Measurements from ENCODE around the gene PLXNC1.

PLXNC1 gene

GRCh38 chr12:94265539-94265938 is 117.2 kb downstream of the PLXNC1 start:
- no peak for DNase-seq (ENCODE audit: low spot score)

- DNase-seq (ENCODE audit: low spot score) = no peak
These were observed 117.8 kb downstream of the PLXNC1 start for GRCh38 chr12:94265966-94266745.

DNA sequence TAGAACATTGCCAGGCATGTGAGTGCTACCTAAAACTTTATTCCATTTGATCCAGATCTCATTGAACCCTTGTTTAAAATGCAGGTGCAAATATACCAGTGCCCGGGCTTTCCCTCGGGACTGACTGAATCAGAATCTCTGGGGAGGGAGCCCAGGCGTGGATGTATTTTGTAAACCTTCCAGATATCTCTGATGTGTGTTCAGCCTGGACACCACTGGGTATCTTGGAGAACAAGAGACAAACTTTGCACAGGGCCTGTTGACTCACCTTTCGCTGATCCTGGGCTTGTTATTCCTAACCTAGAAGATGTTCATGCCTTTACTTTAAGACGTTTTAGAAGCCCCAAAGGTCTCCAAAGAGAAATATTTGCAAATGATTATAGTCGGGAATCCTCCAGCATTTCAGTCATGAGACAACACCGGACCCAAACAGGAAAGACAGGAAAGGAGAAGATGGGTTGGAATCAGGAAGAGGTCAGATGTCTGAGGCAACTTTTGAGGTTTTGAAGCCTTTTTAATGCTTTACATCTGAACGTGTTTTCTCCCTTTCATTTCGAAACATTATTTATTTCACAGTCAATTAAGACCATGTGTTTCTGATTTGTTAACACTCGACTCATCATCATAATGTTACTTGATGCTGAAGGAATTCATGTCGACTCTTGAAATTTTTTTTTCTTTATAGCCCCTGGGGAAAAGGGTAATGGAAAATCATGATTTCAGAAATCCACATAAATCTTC is 118.6 kb downstream of the PLXNC1 start:
- no peak for DNase-seq (ENCODE audit: low spot score)

- DNase-seq (ENCODE audit: low spot score) = no peak
These were observed 119.1 kb downstream of the PLXNC1 start for GRCh38 chr12:94267537-94267872.

DNA sequence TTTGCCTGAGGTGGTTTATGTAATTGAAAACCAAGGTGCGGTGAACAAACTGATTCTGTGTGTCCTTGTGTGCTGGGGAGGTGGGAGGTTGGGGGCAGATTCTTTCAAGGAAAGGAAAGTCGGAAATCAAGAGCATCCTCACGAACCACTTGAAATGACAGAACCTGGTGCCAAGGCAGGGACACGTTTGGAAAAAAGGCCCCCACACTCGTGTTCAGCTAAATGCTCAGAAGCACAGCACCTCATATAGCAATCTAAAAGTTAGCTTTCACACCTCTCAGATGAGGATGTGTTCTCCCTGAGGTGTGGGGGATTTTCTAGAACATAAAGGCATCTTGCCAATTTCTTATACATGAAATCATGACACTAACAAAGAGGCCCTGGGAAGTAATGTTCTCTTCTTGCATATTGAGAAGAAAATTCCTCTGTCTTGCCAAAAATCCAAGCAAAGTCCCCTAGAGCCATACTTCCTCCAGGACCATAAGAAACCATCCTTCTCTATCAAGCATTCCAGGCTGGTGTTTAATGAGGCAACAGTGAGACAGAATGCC is 119.6 kb downstream of the PLXNC1 start:
- no peak for DNase-seq (ENCODE audit: low spot score)

GRCh38 chr12:94269316-94269999 is 121.1 kb downstream of the PLXNC1 start:
- DNase-seq (ENCODE audit: low spot score) = no peak

DNA sequence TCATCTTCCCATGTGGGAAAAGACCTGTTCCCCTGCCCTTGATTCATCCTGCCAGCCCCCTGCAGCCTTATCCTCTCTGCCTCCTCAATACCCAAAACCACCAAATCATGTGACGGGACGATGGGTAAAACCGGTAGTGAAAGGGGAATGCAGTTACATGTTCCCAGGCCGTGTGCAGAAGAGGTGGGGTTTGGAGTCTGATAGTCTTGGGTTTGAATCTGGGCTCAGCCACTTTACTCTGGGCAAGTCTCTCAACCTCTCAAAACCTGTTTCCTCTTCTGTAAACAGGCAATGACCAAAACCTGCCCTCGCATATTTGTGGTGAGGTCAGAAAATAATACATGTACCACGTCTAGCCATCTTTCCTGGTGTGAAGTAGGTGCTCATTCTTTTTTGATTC is 123.0 kb downstream of the PLXNC1 start:
- DNase-seq (ENCODE audit: low spot score) = no peak

GRCh38 chr12:94272280-94272679 is 123.9 kb downstream of the PLXNC1 start:
- DNase-seq (ENCODE audit: low spot score) = no peak

DNA sequence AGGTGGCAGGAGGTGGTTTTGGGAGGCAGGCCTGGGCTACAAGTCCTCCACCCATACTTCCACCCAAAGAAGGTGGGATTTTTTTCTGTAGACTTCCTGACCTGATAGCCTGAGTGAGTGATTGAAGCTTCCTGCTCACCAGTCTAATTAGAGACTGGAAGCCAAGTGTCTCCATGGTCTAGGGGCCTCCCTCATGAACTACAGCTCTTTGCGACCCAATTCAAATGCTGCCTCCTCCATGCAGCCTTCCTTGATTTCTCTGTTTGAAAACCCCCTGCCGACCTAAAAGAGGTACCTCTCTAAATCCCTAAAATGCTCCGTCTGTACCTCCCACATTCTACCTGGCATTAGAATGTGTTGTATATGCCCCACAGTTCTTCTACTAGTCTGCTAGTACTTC is 124.9 kb downstream of the PLXNC1 start:
- DNase-seq (ENCODE audit: low spot score) = no peak

GRCh38 chr12:94276725-94277124 is 128.3 kb downstream of the PLXNC1 start:
- DNase-seq (ENCODE audit: low spot score) = no peak

GRCh38 chr12:94277426-94278000 is 129.1 kb downstream of the PLXNC1 start:
- no peak for DNase-seq (ENCODE audit: low spot score)

- DNase-seq (ENCODE audit: low spot score) = no peak
These were observed 131.7 kb downstream of the PLXNC1 start for GRCh38 chr12:94280063-94280462.

DNA sequence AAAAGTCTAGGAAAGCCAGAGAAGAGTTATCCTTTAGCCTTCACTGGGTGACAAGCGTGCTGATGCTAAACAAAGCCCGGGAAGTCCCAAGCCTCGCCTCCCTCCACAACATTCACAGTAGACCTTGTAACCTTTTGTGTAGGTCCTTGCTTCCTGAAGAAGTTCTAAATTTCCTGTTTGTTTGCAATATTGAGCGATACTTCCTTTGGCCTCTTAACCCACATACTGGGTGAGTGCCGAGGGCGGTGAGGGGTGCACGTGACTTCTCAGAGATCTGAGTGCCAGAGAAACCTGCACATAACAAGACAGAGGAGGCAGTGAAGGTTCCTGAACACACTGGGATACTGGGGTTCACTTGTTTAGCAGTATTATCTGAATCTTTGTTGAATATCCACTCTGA is 134.3 kb downstream of the PLXNC1 start:
- DNase-seq (ENCODE audit: low spot score) = no peak

DNA sequence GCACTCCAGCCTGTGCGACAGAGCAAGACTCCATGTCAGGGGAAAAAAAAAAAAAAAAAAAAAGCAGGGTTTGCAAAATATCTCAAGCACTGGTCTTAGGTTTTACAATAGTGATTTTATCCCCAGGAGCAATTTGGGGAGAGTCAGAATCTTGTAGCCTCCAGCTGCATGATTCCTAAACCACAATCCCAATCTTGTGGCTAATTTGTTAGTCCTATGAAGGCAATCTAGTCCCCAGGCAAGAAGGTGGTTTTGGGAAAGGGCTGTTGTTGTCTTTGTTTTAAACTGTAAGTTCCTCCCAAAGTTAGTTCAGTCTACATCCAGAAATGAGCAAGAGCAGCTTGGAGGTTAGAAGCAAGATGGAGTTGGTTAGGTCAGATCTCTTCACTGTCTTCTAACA is 135.7 kb downstream of the PLXNC1 start:
- DNase-seq (ENCODE audit: low spot score) = no peak

DNA sequence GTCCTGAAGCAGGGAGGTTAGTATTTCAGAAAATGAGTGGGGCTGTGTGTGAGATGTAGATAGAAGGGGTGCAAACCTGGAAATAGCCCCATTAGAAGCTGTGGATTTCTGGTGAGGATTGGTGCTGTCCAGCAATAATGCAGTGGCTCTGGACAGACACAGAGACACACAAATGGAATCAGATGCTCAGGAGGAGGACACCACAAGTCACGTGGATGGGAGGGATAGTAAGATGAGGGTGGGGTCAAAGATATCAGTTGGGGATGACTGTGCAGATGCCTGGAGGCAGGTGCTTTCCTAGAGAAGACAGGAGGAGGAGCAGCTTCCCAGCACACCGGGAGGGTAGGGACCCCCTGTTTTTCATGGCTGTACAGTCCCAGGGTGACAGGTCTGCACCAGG is 136.5 kb downstream of the PLXNC1 start:
- no peak for DNase-seq (ENCODE audit: low spot score)

GRCh38 chr12:94285943-94286582 is 137.7 kb downstream of the PLXNC1 start:
- no peak for DNase-seq (ENCODE audit: low spot score)

- no peak for DNase-seq (ENCODE audit: low spot score)
These were observed 138.3 kb downstream of the PLXNC1 start for GRCh38 chr12:94286583-94287244.

DNA sequence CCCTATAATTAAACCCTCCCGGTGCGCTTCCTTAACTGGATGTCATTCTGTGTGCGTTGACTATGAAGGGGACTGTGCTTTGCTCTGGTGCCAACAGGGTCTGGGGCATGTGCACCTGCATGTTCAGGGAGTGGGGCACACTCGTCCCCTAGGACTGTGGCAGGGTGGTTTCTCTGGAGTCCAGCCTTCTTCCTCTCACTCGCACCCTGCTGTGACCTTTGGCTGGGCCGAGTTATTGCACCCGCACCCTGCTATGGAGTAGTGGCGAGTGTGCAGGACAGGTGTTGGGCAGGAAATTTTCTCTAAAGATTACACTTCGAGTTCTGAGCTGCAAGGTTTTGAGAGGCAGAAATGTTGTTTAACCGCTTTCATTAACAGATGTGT is 138.9 kb downstream of the PLXNC1 start:
- DNase-seq (ENCODE audit: low spot score) = no peak

DNA sequence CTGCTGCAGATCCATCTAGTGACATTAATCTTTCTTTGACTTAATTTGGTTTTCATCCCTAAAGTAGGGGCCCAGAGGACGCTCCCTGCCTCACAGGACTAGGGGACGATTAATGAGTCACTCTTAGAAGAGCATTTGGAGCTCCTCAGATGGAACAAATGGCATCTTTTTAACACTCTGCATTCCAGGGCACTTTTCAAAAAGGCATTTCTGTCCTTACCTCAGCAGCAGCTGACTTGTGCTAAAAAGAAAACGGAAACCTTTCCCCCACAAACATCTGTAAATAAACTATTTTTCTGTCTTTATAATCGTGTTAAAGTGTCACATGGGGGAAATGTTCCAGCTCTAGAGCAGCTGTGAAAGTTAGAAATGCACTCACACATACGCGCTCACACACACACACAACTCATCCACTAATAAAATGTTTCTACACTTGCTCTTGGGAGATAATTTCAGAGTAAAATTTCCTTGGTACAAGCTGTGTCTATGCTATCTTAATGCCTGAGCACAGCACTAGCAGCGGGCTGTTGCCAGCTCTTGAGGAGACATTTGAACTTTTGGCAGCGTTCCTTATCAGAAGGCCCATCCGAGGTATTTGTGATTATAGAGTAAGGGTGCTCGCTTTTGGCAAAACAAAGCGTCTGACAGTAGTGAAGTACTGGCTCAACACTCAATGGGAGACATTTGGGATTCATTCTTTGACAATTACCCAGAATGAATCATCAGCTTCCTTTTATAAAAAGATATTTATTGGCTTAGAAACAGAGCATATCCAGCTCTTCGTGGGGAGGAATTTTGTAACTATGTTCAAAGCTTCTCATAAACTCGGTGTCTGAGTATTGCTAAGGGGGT is 141.3 kb downstream of the PLXNC1 start:
- peak; percentile 29 for DNase-seq (ENCODE audit: low spot score)

DNA sequence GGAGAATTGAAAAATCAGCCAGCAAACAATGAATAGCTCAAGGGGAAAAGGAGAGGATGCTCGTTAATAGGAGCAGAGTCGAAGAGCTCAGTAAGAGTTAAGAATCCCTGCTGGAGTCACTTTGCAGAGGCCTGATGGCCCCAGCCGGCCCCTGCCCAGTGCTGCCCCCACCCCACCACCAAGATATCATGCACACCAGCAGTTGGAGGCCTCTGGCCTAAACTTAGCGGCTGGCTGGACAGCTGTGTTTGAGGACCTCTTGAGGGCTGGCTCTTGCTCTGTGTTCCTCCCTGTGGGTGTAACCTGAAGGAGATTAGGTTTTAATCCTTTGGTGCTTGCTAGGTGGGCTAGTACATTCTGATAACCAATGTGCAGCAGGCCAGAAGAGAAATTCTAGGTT is 142.0 kb downstream of the PLXNC1 start:
- no peak for DNase-seq (ENCODE audit: low spot score)
